ENCODE results near the gene ENOX1.

DNA sequence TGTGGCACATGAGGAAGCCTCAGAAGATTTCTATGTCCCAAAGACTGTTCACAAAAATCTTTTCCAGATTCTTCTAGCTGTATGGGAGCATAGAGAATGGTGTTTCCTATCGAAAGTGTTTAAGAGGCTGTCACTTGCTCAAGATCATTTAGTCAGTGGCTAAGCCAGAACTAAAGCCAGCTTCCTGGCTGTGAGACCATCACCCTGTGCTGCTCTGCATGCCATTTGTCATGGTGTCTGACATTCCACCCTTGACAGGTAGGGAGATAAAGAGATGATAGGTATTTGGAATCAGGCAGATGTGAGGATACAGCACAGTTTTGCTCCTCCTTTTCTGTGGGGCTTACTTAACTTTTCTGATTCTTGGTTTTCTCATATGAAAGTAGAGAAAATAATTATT lies 586.0 kb downstream of the ENOX1 start:
- TF ChIP-seq, protein P1, sequence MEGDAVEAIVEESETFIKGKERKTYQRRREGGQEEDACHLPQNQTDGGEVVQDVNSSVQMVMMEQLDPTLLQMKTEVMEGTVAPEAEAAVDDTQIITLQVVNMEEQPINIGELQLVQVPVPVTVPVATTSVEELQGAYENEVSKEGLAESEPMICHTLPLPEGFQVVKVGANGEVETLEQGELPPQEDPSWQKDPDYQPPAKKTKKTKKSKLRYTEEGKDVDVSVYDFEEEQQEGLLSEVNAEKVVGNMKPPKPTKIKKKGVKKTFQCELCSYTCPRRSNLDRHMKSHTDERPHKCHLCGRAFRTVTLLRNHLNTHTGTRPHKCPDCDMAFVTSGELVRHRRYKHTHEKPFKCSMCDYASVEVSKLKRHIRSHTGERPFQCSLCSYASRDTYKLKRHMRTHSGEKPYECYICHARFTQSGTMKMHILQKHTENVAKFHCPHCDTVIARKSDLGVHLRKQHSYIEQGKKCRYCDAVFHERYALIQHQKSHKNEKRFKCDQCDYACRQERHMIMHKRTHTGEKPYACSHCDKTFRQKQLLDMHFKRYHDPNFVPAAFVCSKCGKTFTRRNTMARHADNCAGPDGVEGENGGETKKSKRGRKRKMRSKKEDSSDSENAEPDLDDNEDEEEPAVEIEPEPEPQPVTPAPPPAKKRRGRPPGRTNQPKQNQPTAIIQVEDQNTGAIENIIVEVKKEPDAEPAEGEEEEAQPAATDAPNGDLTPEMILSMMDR (IDR thresholded peaks at IDR 0.05), result no peak
- no peak for TF ChIP-seq ZFX (IDR thresholded peaks at IDR 0.05; ENCODE audit: borderline replicate concordance)
